ENCODE results near the gene BCAR1.

Gene BCAR1

GRCh38 chr16:75236736-75237397 lies 14.6 kb downstream of the BCAR1 start:
- Histone ChIP-seq H3K36me3 (ENCODE audit: insufficient read depth, insufficient read length, low read length) (peaks cover 98% of the 10 kb centered on the region), H3K9me3 (ENCODE audit: insufficient read depth, low read length) (no peaks in the 10 kb centered on the region), H3K27me3 (ENCODE audit: insufficient read depth, insufficient read length) (no peaks in the 10 kb centered on the region), H3K4me1 (ENCODE audit: insufficient read depth, insufficient read length) (peaks cover 34% of the 10 kb centered on the region), H3K9ac (ENCODE audit: insufficient read length, low read depth) (peak overlapping the region; percentile 21), H3K4me3 (ENCODE audit: insufficient read length, low read depth) (no peak overlapping the region)
- DNase-seq (ENCODE audit: low read depth, low spot score), result no peak
- TF ChIP-seq SUZ12 (IDR thresholded peaks at IDR 0.05; ENCODE audit: extremely low read depth, insufficient read depth, insufficient read length), result no peak
- no peak for TF ChIP-seq ZNF274 (IDR thresholded peaks at IDR 0.05; ENCODE audit: low read depth, low read length)
- no peak for TF ChIP-seq YY1 (IDR thresholded peaks at IDR 0.05; ENCODE audit: insufficient read depth, insufficient read length)

- Histone ChIP-seq H3K4me1 (ENCODE audit: insufficient read depth, insufficient read length) (peaks cover 34% of the 10 kb centered on the region), H3K9ac (ENCODE audit: insufficient read length, low read depth) (no peak overlapping the region), H3K4me3 (ENCODE audit: insufficient read length, low read depth) (no peak overlapping the region), H3K9me3 (ENCODE audit: insufficient read depth, low read length) (no peaks in the 10 kb centered on the region), H3K36me3 (ENCODE audit: insufficient read depth, insufficient read length, low read length) (peaks cover 96% of the 10 kb centered on the region), H3K27me3 (ENCODE audit: insufficient read depth, insufficient read length) (no peaks in the 10 kb centered on the region)
- DNase-seq (ENCODE audit: low read depth, low spot score), result no peak
- TF ChIP-seq YY1 (IDR thresholded peaks at IDR 0.05; ENCODE audit: insufficient read depth, insufficient read length) (no peak), ZNF274 (IDR thresholded peaks at IDR 0.05; ENCODE audit: low read depth, low read length) (no peak), SUZ12 (IDR thresholded peaks at IDR 0.05; ENCODE audit: extremely low read depth, insufficient read depth, insufficient read length) (no peak)
Measured at GRCh38 chr16:75236232-75236631, 15.2 kb downstream of the BCAR1 start.

DNA sequence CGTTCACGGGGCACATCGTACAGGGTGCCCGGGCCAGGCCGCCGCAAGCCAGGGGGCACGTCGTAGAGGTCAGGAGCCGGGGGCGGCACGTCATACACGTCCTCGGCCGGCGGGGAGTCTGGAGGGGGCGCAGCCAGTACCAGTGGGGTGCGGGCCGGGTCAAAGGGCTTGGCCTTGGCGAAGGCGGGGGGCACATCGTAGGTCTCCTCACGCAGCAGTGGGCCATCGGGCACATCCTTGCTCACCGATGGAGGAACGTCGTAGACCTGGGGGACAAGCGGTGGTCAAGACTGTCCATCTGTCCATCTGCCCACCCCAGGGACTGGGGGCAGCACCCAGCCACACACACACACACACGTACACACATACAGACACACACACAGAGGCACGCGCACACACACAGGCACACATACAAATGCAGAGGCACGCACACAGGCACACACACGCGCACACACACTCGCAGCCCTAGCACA lies 15.7 kb downstream of the BCAR1 start:
- Histone ChIP-seq H3K9me3 (ENCODE audit: insufficient read depth, low read length) (no peaks in the 10 kb centered on the region), H3K36me3 (ENCODE audit: insufficient read depth, insufficient read length, low read length) (peaks cover 96% of the 10 kb centered on the region), H3K4me3 (ENCODE audit: insufficient read length, low read depth) (no peak overlapping the region), H3K9ac (ENCODE audit: insufficient read length, low read depth) (no peak overlapping the region), H3K4me1 (ENCODE audit: insufficient read depth, insufficient read length) (peaks cover 34% of the 10 kb centered on the region), H3K27me3 (ENCODE audit: insufficient read depth, insufficient read length) (no peaks in the 10 kb centered on the region)
- DNase-seq (ENCODE audit: low read depth, low spot score), result no peak
- TF ChIP-seq YY1 (IDR thresholded peaks at IDR 0.05; ENCODE audit: insufficient read depth, insufficient read length), result no peak
- no peak for TF ChIP-seq SUZ12 (IDR thresholded peaks at IDR 0.05; ENCODE audit: extremely low read depth, insufficient read depth, insufficient read length)
- no peak for TF ChIP-seq ZNF274 (IDR thresholded peaks at IDR 0.05; ENCODE audit: low read depth, low read length)

- TF ChIP-seq ZNF274 (IDR thresholded peaks at IDR 0.05; ENCODE audit: low read depth, low read length), result no peak
- TF ChIP-seq YY1 (IDR thresholded peaks at IDR 0.05; ENCODE audit: insufficient read depth, insufficient read length), result no peak
- TF ChIP-seq SUZ12 (IDR thresholded peaks at IDR 0.05; ENCODE audit: extremely low read depth, insufficient read depth, insufficient read length), result no peak
- no peaks in the 10 kb centered on the region for H3K9me3 ChIP-seq (ENCODE audit: insufficient read depth, low read length)
- no peak for DNase-seq (ENCODE audit: low read depth, low spot score)
- peaks cover 96% of the 10 kb centered on the region for H3K36me3 ChIP-seq (ENCODE audit: insufficient read depth, insufficient read length, low read length)
- H3K4me3 ChIP-seq (ENCODE audit: insufficient read length, low read depth), result no peak overlapping the region
- H3K9ac ChIP-seq (ENCODE audit: insufficient read length, low read depth), result no peak overlapping the region
- H3K4me1 ChIP-seq (ENCODE audit: insufficient read depth, insufficient read length), result peaks cover 34% of the 10 kb centered on the region
- no peaks in the 10 kb centered on the region for H3K27me3 ChIP-seq (ENCODE audit: insufficient read depth, insufficient read length)
Measured at GRCh38 chr16:75234856-75235696, 16.3 kb downstream of the BCAR1 start.

DNA sequence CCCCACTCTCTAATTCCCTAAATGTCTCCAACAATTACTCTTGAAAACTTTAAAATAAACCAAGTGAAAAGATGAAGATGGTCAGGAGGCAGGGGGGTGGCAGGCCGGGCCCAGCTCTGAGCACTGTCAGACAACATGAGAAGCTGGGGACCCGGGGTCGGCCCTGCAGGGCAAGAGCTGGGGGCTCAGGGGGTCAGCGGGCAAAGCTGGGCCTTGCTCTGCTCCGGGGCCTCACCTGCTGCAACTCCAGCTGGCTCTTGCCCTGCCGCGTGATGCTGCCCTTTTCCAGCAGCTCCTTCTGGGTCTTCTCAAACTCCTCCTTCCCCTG lies 17.8 kb downstream of the BCAR1 start:
- H3K36me3 ChIP-seq (ENCODE audit: insufficient read depth, insufficient read length, low read length), result peaks cover 96% of the 10 kb centered on the region
- H3K9me3 ChIP-seq (ENCODE audit: insufficient read depth, low read length), result no peaks in the 10 kb centered on the region
- TF ChIP-seq ZNF274 (IDR thresholded peaks at IDR 0.05; ENCODE audit: low read depth, low read length), result no peak
- no peak for TF ChIP-seq SUZ12 (IDR thresholded peaks at IDR 0.05; ENCODE audit: extremely low read depth, insufficient read depth, insufficient read length)
- no peak for TF ChIP-seq YY1 (IDR thresholded peaks at IDR 0.05; ENCODE audit: insufficient read depth, insufficient read length)
- H3K4me1 ChIP-seq (ENCODE audit: insufficient read depth, insufficient read length), result peaks cover 20% of the 10 kb centered on the region
- H3K9ac ChIP-seq (ENCODE audit: insufficient read length, low read depth), result peak overlapping the region; percentile 50
- no peak for DNase-seq (ENCODE audit: low read depth, low spot score)
- H3K4me3 ChIP-seq (ENCODE audit: insufficient read length, low read depth), result no peak overlapping the region
- H3K27me3 ChIP-seq (ENCODE audit: insufficient read depth, insufficient read length), result no peaks in the 10 kb centered on the region

GRCh38 chr16:75231570-75231969 lies 19.9 kb downstream of the BCAR1 start:
- H3K36me3 ChIP-seq (ENCODE audit: insufficient read depth, insufficient read length, low read length), result peaks cover 94% of the 10 kb centered on the region
- H3K27me3 ChIP-seq (ENCODE audit: insufficient read depth, insufficient read length), result no peaks in the 10 kb centered on the region
- TF ChIP-seq YY1 (IDR thresholded peaks at IDR 0.05; ENCODE audit: insufficient read depth, insufficient read length), result no peak
- no peak for TF ChIP-seq SUZ12 (IDR thresholded peaks at IDR 0.05; ENCODE audit: extremely low read depth, insufficient read depth, insufficient read length)
- no peak for TF ChIP-seq ZNF274 (IDR thresholded peaks at IDR 0.05; ENCODE audit: low read depth, low read length)

GRCh38 chr16:75230471-75231110 lies 20.8 kb downstream of the BCAR1 start:
- Histone ChIP-seq H3K9me3 (ENCODE audit: insufficient read depth, low read length) (no peaks in the 10 kb centered on the region), H3K36me3 (ENCODE audit: insufficient read depth, insufficient read length, low read length) (peaks cover 84% of the 10 kb centered on the region), H3K4me1 (ENCODE audit: insufficient read depth, insufficient read length) (peaks cover 18% of the 10 kb centered on the region), H3K9ac (ENCODE audit: insufficient read length, low read depth) (no peak overlapping the region), H3K4me3 (ENCODE audit: insufficient read length, low read depth) (no peak overlapping the region), H3K27me3 (ENCODE audit: insufficient read depth, insufficient read length) (no peaks in the 10 kb centered on the region)
- DNase-seq (ENCODE audit: low read depth, low spot score), result no peak
- TF ChIP-seq SUZ12 (IDR thresholded peaks at IDR 0.05; ENCODE audit: extremely low read depth, insufficient read depth, insufficient read length) (no peak), YY1 (IDR thresholded peaks at IDR 0.05; ENCODE audit: insufficient read depth, insufficient read length) (no peak), ZNF274 (IDR thresholded peaks at IDR 0.05; ENCODE audit: low read depth, low read length) (no peak)

More at GRCh38 chr16:75231570-75231969, 19.9 kb downstream of the BCAR1 start:
- no peak overlapping the region for H3K9ac ChIP-seq (ENCODE audit: insufficient read length, low read depth)
- no peak for DNase-seq (ENCODE audit: low read depth, low spot score)
- H3K4me1 ChIP-seq (ENCODE audit: insufficient read depth, insufficient read length), result peaks cover 16% of the 10 kb centered on the region
- H3K4me3 ChIP-seq (ENCODE audit: insufficient read length, low read depth), result no peak overlapping the region
- H3K9me3 ChIP-seq (ENCODE audit: insufficient read depth, low read length), result no peaks in the 10 kb centered on the region

Data from NT2/D1 (cell line).